Kidney tubule cell (primary cell): Measurements from ENCODE around the gene BBOX1.
A peak's percentile ranks its signal among the peaks of the same experiment; 100 is the strongest.
"Not testable (repeated sequence)": the region's sequence is repeated elsewhere in the genome, so short reads cannot be mapped to it uniquely, and the experiment has no call there.

Experiments used
- DNase-seq: peaks from one replicate; pipeline ENCODE4 v3.0.0-alpha.2; 2018; ENCODE audit warnings: low spot score

Gene BBOX1

GRCh38 chr11:27085111-27085510 lies 44.5 kb downstream of the BBOX1 start:
- DNase-seq: no peak

- DNase-seq: peak; percentile 16
Observed at GRCh38 chr11:27085605-27086004, 45.0 kb downstream of the BBOX1 start.

GRCh38 chr11:27087432-27087831 lies 46.8 kb downstream of the BBOX1 start:
- no peak for DNase-seq

GRCh38 chr11:27088353-27088752 lies 47.7 kb downstream of the BBOX1 start:
- DNase-seq: peak; percentile 17

GRCh38 chr11:27089746-27090145 lies 49.1 kb downstream of the BBOX1 start:
- DNase-seq: no peak

GRCh38 chr11:27090357-27090948 lies 49.8 kb downstream of the BBOX1 start:
- DNase-seq: not testable (repeated sequence)

- no peak for DNase-seq
Observed at GRCh38 chr11:27094120-27094519, 53.5 kb downstream of the BBOX1 start.

GRCh38 chr11:27095059-27095458 lies 54.4 kb downstream of the BBOX1 start:
- no peak for DNase-seq

- no peak for DNase-seq
Observed at GRCh38 chr11:27095887-27096286, 55.3 kb downstream of the BBOX1 start.

GRCh38 chr11:27097551-27097950 lies 56.9 kb downstream of the BBOX1 start:
- DNase-seq: no peak

GRCh38 chr11:27100534-27100933 lies 59.9 kb downstream of the BBOX1 start:
- DNase-seq: no peak

GRCh38 chr11:27107548-27107947 lies 66.9 kb downstream of the BBOX1 start:
- no peak for DNase-seq

GRCh38 chr11:27108809-27109208 lies 68.2 kb downstream of the BBOX1 start:
- DNase-seq: no peak

- DNase-seq: no peak
Observed at GRCh38 chr11:27111896-27112295, 71.3 kb downstream of the BBOX1 start.

- DNase-seq: peak; percentile 10
Observed at GRCh38 chr11:27112946-27113345, 72.3 kb downstream of the BBOX1 start.

GRCh38 chr11:27115051-27115650 lies 74.5 kb downstream of the BBOX1 start:
- no peak for DNase-seq

- DNase-seq: peak; percentile 25
Observed at GRCh38 chr11:27116684-27117083, 76.1 kb downstream of the BBOX1 start.

GRCh38 chr11:27118371-27118770 lies 77.8 kb downstream of the BBOX1 start:
- DNase-seq: no peak

- no peak for DNase-seq
Observed at GRCh38 chr11:27118949-27119348, 78.3 kb downstream of the BBOX1 start.

- no peak for DNase-seq
Observed at GRCh38 chr11:27119396-27119795, 78.8 kb downstream of the BBOX1 start.

GRCh38 chr11:27120211-27120610 lies 79.6 kb downstream of the BBOX1 start:
- peak; percentile 2 for DNase-seq

- DNase-seq: no peak
Observed at GRCh38 chr11:27122001-27122400, 81.4 kb downstream of the BBOX1 start.

- peak; percentile 37 for DNase-seq
Observed at GRCh38 chr11:27124514-27125264, 84.1 kb downstream of the BBOX1 start.
